H9 (cell line): ENCODE measurements around the gene LPCAT3. TPM values are rescaled to one million over a fixed set of nuclear protein-coding genes. Genes with fewer than 3 reads are reported as not detected.

Experiments used
- DNase-seq: peaks from one replicate; pipeline ENCODE4 v3.0.0-alpha.2; 2017
- H2AFZ ChIP-seq: one replicate; pipeline ENCODE4 v1.6.1; 2013; ENCODE audit warnings: mild to moderate bottlenecking, low read length, control low read depth, moderate library complexity
- H2AK5ac ChIP-seq: 2 replicates; pipeline ENCODE4 v1.6.1; 2013; ENCODE audit warnings: low read length, control low read depth, mixed read lengths; ENCODE audit not compliant: insufficient read length
- H2BK120ac ChIP-seq: one replicate; pipeline ENCODE4 v1.6.1; 2013; ENCODE audit warnings: low read depth, mild to moderate bottlenecking, low read length, control low read depth, inconsistent platforms; ENCODE audit not compliant: poor library complexity, severe bottlenecking
- H2BK12ac ChIP-seq: 2 replicates; pipeline ENCODE4 v1.6.1; 2013; ENCODE audit warnings: low read length, control low read depth, mixed read lengths, low read depth; ENCODE audit not compliant: insufficient read length
- H2BK15ac ChIP-seq: 2 replicates; pipeline ENCODE4 v1.6.1; 2013; ENCODE audit warnings: low read depth, low read length, control low read depth
- H2BK20ac ChIP-seq: one replicate; pipeline ENCODE4 v1.6.1; 2013; ENCODE audit warnings: low read depth, mild to moderate bottlenecking, low read length, control low read depth, inconsistent platforms; ENCODE audit not compliant: poor library complexity, severe bottlenecking
- H2BK5ac ChIP-seq: 2 replicates; pipeline ENCODE4 v1.6.1; 2013; ENCODE audit warnings: low read length, control low read depth, mixed read lengths; ENCODE audit not compliant: insufficient read length
- H3K14ac ChIP-seq: 2 replicates; pipeline ENCODE4 v1.6.1; 2013; ENCODE audit warnings: low read length, control low read depth; ENCODE audit not compliant: insufficient read depth
- H3K18ac ChIP-seq: 2 replicates; pipeline ENCODE4 v1.6.1; 2013; ENCODE audit warnings: low read depth, mild to moderate bottlenecking, mixed read lengths, low read length, control low read depth; ENCODE audit not compliant: insufficient read length
- H3K23ac ChIP-seq: 2 replicates; pipeline ENCODE4 v1.6.1; 2013; ENCODE audit warnings: low read length, control low read depth, mixed read lengths, low read depth; ENCODE audit not compliant: insufficient read length
- H3K23me2 ChIP-seq: 2 replicates; pipeline ENCODE4 v1.6.1; 2013; ENCODE audit warnings: low read depth, mild to moderate bottlenecking, mixed read lengths, low read length, control low read depth; ENCODE audit not compliant: insufficient read length, poor library complexity, severe bottlenecking
- H3K27ac ChIP-seq: 2 replicates; pipeline ENCODE4 v1.5.1; 2013; ENCODE audit warnings: low read length, control low read depth, mixed read lengths, low read depth; ENCODE audit not compliant: insufficient read length
- H3K27me3 ChIP-seq: 2 replicates; pipeline ENCODE4 v1.6.1; 2013; ENCODE audit warnings: low read length, control low read depth, inconsistent platforms; ENCODE audit not compliant: insufficient read depth
- H3K4ac ChIP-seq: 2 replicates; pipeline ENCODE4 v1.6.1; 2013; ENCODE audit warnings: low read depth, mild to moderate bottlenecking, control low read depth, inconsistent platforms, low read length, moderate library complexity
- H3K4me1 ChIP-seq: 2 replicates; pipeline ENCODE4 v1.6.1; 2013; ENCODE audit warnings: low read length, control low read depth, inconsistent platforms; ENCODE audit not compliant: insufficient read depth
- H3K4me2 ChIP-seq: 2 replicates; pipeline ENCODE4 v1.6.1; 2013; ENCODE audit warnings: low read length, control low read depth, mixed read lengths; ENCODE audit not compliant: insufficient read length, insufficient read depth
- H3K56ac ChIP-seq: 2 replicates; pipeline ENCODE4 v1.6.1; 2013; ENCODE audit warnings: low read depth, mild to moderate bottlenecking, mixed read lengths, low read length, control low read depth; ENCODE audit not compliant: insufficient read length
- H3K79me1 ChIP-seq: 2 replicates; pipeline ENCODE4 v1.6.1; 2013; ENCODE audit warnings: low read depth, mild to moderate bottlenecking, moderate library complexity, low read length, control low read depth, inconsistent platforms; ENCODE audit not compliant: insufficient read depth, poor library complexity, severe bottlenecking
- H3K79me2 ChIP-seq: 2 replicates; pipeline ENCODE4 v1.6.1; 2013; ENCODE audit warnings: low read length, control low read depth, inconsistent platforms; ENCODE audit not compliant: insufficient read depth
- H3K9ac ChIP-seq: 2 replicates; pipeline ENCODE4 v1.6.1; 2013; ENCODE audit warnings: low read length, control low read depth, mixed read lengths; ENCODE audit not compliant: insufficient read length; ENCODE audit errors: extremely low read depth
- H3K9me3 ChIP-seq: one replicate; pipeline ENCODE4 v1.6.1; 2013; ENCODE audit warnings: low read depth, low read length, inconsistent platforms; ENCODE audit not compliant: control insufficient read depth
- H3T11ph ChIP-seq: one replicate; pipeline ENCODE4 v1.6.1; 2013; ENCODE audit warnings: mild to moderate bottlenecking, low read length, control low read depth, inconsistent platforms
- H4K20me1 ChIP-seq: one replicate; pipeline ENCODE4 v1.6.1; 2013; ENCODE audit not compliant: control insufficient read depth, insufficient read length, insufficient read depth
- H4K5ac ChIP-seq: 2 replicates; pipeline ENCODE4 v1.6.1; 2013; ENCODE audit warnings: low read depth, mild to moderate bottlenecking, mixed read lengths, low read length, control low read depth; ENCODE audit not compliant: insufficient read length
- H4K8ac ChIP-seq: replicated peaks from 2 replicates; pipeline ENCODE4 v1.6.1; 2013; ENCODE audit warnings: low read length, control low read depth, mixed read lengths, low read depth; ENCODE audit not compliant: insufficient read length
- H4K91ac ChIP-seq: 2 replicates; pipeline ENCODE4 v1.6.1; 2013; ENCODE audit warnings: low read depth, mild to moderate bottlenecking, moderate library complexity, mixed read lengths, low read length, control low read depth; ENCODE audit not compliant: insufficient read length
- H3K27ac Mint-ChIP-seq, 3 experiments: 2 replicates in 2 of 3; 3 replicates in 1 of 3; pipeline ENCODE4 v1.8.0; 2020 to 2021; ENCODE audit warnings: mixed read lengths in 3 of 3, mild to moderate bottlenecking in 1 of 3, moderate library complexity in 1 of 3
- H3K27me3 Mint-ChIP-seq: 2 replicates; pipeline ENCODE4 v1.8.0; 2021; ENCODE audit warnings: low read depth, mild to moderate bottlenecking, moderate library complexity, mixed read lengths
- H3K36me3 Mint-ChIP-seq, 3 experiments: 2 replicates in 2 of 3; 3 replicates in 1 of 3; pipeline ENCODE4 v1.8.0; 2020 to 2021; ENCODE audit warnings: low read depth in 3 of 3, mixed read lengths in 3 of 3; ENCODE audit not compliant: insufficient read depth in 1 of 3
- H3K4me1 Mint-ChIP-seq, 2 experiments: 2 replicates each; pipeline ENCODE4 v1.8.0; 2020; ENCODE audit warnings: mixed read lengths in 2 of 2
- H3K4me3 Mint-ChIP-seq, 2 experiments: 2 replicates in 1 of 2; 3 replicates in 1 of 2; pipeline ENCODE4 v1.8.0; 2020 to 2021; ENCODE audit warnings: mild to moderate bottlenecking in 2 of 2, mixed read lengths in 2 of 2, moderate library complexity in 1 of 2
- H3K9me3 Mint-ChIP-seq, 2 experiments: 2 replicates in 1 of 2; 3 replicates in 1 of 2; pipeline ENCODE4 v1.8.0; 2020; ENCODE audit warnings: mild to moderate bottlenecking in 2 of 2, mixed read lengths in 2 of 2, moderate library complexity in 1 of 2
- whole genome bisulfite sequencing: extraction: QIAGEN DNeasy Blood & Tissue Kit; methylation state at CpG from one replicate; pipeline ENCODE4 v1.1.7; 2013; ENCODE audit warnings: missing lambda C conversion rate, low lambda C conversion rate, mixed read lengths; ENCODE audit not compliant: insufficient read length; ENCODE audit errors: extremely low coverage; 5-methylcytosine and 5-hydroxymethylcytosine counted together
- total RNA-seq: library from RNA; stranded (reverse); gene quantifications from 2 replicates; pipeline ENCODE4 v1.2.1, GENCODE V29; 2021
- TF ChIP-seq, protein P1 (sequence below): fragments of 200-600 bp; sonication (generic); conservative IDR thresholded peaks from 3 replicates; pipeline ENCODE4 v1.8.0; 2021; ENCODE audit warnings: antibody characterized with exemption, mild to moderate bottlenecking

The LPCAT3 gene
- total RNA-seq, 1 experiment from 2014 or later, result 47.7 TPM

DNA sequence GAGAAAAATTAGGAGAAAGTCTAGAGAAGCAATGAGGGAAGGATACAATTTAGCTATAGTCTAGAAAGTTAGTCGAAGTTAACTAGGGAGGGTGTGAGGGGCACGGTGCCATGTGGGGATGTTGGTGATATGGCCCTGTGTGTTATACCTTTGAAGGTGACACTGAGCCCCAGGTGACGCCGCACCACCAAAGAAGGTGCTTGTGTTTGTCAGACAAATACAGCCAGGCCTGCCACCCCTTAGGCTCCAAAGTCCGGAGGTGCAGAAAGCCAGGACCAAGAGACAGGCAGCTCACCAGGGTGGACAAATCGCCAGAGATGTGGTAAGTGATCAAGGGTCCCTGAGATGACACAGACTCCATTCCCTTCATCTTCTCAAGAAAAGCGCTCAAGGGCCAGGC, 43.3 kb upstream of the LPCAT3 start:
- H3K4me1 Mint-ChIP-seq, result peaks cover 14 to 16% of the 10 kb centered on the region in 2 experiments
- Histone ChIP-seq H3T11ph (no peak overlapping the region), H3K79me2 (no peaks in the 10 kb centered on the region), H3K9ac (no peak overlapping the region), H2AFZ (no peak overlapping the region), H4K5ac (no peak overlapping the region), H2AK5ac (no peak overlapping the region), H4K8ac (no peak overlapping the region), H3K4ac (no peak overlapping the region), H3K9me3 (no peaks in the 10 kb centered on the region), H4K20me1 (no peaks in the 10 kb centered on the region), H2BK15ac (no peak overlapping the region), H2BK120ac (no peak overlapping the region), H3K23me2 (no peaks in the 10 kb centered on the region), H3K23ac (no peak overlapping the region), H3K27me3 (no peaks in the 10 kb centered on the region), H3K4me1 (no peaks in the 10 kb centered on the region; the same call in 1 of the 2 replicates), H2BK20ac (no peak overlapping the region), H3K27ac (no peak overlapping the region), H4K91ac (no peak overlapping the region), H3K4me2 (no peak overlapping the region), H2BK5ac (no peak overlapping the region), H3K18ac (no peak overlapping the region), H2BK12ac (no peak overlapping the region), H3K56ac (no peak overlapping the region), H3K14ac (no peak overlapping the region), H3K79me1 (no peaks in the 10 kb centered on the region)
- H3K27me3 Mint-ChIP-seq, result peaks cover 4% of the 10 kb centered on the region
- no peak overlapping the region for H3K4me3 Mint-ChIP-seq
- no peak overlapping the region for H3K27ac Mint-ChIP-seq
- WGBS, result no CpG with 5 or more reads among the region's 7 CpGs
- no peaks in the 10 kb centered on the region for H3K36me3 Mint-ChIP-seq
- H3K9me3 Mint-ChIP-seq, result no peaks in the 10 kb centered on the region; a peak in 1 of 5 replicates
- TF ChIP-seq, protein P1, sequence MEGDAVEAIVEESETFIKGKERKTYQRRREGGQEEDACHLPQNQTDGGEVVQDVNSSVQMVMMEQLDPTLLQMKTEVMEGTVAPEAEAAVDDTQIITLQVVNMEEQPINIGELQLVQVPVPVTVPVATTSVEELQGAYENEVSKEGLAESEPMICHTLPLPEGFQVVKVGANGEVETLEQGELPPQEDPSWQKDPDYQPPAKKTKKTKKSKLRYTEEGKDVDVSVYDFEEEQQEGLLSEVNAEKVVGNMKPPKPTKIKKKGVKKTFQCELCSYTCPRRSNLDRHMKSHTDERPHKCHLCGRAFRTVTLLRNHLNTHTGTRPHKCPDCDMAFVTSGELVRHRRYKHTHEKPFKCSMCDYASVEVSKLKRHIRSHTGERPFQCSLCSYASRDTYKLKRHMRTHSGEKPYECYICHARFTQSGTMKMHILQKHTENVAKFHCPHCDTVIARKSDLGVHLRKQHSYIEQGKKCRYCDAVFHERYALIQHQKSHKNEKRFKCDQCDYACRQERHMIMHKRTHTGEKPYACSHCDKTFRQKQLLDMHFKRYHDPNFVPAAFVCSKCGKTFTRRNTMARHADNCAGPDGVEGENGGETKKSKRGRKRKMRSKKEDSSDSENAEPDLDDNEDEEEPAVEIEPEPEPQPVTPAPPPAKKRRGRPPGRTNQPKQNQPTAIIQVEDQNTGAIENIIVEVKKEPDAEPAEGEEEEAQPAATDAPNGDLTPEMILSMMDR, result no peak
- no peak for DNase-seq
